Measurements from ENCODE around the gene ARHGDIA.
"Not testable (repeated sequence)": the region's sequence is repeated elsewhere in the genome, so short reads cannot be mapped to it uniquely, and the experiment has no call there.

The ARHGDIA gene

DNA sequence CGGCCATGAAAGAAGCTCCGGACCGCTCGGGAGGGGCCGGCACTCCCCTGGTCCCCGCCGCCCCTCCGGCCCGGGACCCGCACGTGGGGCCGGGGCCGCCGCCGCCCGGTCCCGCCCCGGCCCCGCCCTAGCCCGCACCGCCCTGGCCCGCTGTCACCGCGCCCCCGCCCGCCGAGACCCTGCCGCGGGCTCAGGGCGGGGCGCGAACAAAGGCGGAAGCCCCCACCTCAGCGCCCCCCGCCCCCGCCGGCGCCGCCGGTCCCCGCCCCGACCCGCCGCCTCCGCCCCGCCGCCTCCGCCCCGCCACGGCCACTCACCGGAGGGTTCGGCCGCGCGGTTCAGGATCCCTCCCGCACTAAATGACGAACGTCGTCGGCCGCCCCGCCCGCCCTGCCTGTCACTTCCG lies at the start of gene ARHGDIA:
Gene ARHGDIA (minus strand): TSS at position 357 of the 406 bp plus-strand sequence. CDS start 1,407 bp downstream, outside the sequence.
- DNase-seq = no peak

DNA sequence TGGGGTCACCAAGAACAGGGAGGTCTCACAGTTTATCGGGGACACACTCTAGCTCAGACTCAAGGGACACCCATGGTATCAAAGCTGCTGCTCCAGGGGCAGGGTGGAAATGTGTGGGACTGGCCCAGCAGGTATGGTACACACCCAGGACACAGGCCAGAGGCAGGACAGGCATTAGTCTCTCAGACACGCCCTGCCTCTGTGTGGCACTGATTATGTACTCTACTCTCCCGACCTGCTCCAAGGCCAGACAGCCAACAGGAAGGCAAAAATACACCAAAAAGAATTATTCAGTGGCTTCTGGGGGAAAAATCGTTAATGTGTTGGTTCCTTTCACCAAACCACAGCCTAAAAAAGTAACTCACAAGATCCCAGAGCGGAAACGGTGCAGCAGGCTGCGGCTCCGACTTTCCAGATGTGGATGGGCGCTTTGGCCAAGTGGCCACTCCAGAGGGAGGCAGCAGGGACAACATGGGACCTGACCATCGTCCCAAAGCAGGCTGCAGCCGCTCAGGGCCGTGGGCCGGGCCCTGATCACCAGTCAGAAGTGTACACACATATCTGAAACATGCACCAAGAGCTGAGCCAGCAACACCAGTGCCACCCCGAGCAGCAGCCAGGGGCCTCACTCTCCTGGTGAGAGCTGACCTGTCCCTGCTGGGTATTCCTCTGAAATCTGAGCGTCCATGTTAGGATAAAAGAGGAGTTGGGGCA lies 47.9 kb upstream of the ARHGDIA start:
- no peak for DNase-seq

DNA sequence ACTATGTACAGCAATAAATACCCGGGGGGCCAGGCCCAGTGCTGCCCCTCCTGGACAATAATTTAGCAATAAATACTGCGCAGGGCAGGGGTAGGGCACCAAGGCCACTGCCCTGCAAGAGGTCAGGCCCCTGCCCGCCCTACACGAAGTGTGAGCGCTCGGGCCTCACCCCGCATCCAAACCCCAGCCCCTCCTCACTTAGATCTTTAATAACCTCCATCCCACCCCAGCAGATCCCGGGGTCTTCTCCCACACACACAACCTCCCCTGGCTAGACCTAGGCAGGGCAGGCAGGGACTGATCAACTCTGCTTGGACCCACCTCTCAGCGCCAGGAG lies 47.2 kb upstream of the ARHGDIA start:
- DNase-seq = not testable (repeated sequence)

DNA sequence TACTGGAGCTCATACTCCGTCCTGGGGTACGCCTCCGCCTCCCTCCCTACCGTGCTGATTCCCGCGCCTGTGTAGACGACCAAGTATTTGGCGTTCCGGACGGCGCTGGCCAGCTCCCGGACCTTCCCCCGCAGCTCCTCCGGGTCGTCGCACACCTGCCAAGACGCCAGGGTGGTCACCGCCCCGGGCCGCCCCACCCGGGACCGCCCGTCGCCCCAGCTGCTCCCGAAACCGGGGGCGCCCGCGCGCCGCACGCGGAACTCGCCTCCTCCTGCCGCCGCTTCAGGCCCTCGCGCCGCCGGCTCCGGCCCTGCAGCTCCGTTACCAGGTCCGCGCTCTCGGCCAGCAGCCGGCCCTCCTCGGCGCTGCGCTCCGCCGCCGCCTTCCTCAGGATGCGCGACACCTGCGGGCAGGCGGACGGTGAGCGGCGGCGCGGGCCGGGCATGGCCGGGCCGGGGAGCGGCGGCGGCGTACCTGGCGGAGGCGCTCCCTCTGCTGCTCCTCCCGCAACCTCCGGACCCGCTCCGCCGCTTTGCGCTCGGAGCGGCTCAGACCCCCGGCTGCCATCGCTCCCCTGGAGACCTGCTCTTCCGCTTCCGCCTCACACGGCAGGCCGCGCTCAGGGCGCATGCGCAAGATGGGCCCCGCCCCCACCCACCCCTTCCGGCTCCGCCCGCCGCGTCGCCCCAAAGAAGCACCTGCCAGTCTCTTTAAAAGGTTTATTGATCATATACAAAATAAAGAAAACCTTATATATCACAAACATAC lies 46.6 kb upstream of the ARHGDIA start, which contains the start of gene SIRT7:
Gene SIRT7 (minus strand): TSS at position 612 of the 768 bp plus-strand sequence. CDS start 45 bp downstream, at position 567.
- peak; percentile 72 to 75 for DNase-seq

DNA sequence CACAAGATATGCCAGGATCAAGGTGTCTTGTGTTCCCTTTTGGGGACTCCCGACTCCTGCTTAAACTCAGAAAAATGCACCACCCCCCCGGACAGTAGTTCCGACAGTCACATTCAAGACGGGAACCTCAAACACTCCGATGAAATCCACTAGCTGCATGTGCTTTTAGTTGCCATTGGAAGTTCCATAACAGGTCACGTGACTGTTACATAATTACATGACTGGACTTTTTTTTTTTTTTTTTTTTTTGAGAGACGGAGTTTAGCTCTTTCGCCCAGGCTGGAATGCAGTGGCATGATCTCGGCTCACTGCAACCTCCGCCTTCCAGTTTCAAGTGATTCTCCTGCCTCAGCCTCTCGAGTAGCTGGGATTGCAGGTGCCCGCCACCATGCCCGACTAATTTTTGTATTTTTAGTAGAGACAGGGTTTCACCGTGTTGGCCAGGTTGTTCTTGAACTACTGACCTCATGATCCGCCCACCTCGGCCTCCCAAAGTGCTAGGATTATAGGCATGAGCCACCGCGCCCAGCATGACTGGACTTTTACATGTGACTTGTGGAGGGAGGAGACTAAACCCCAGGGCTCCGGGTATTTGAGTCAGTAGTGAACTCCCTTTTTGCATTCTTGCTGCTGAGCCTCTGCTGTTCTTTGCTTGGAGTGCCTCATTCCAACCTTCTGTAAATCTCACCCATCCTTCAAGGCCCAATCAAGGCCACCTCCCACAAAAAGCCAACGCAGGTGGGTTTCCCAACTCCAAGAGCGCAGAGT lies 45.3 kb upstream of the ARHGDIA start:
- no peak for DNase-seq

DNA sequence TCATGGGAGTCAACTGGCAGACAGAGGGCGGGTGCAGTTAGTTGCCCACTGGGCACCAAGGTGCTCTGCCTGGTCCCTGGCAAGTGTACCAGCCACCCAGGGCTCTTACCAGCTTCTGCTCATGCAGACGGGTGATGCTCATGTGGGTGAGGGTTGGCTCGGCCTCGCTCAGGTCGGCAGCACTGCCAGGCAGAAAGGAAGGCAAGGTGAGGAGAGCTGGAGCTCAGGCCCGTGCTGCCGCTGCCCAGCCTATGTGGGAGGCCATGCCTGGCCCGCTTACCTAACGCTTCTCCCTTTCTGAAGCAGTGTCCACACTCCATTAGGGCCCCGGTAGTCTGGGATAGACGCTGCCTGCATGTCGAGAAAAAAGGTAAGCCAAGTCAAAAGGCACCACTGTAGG lies 44.2 kb upstream of the ARHGDIA start:
- no peak for DNase-seq

DNA sequence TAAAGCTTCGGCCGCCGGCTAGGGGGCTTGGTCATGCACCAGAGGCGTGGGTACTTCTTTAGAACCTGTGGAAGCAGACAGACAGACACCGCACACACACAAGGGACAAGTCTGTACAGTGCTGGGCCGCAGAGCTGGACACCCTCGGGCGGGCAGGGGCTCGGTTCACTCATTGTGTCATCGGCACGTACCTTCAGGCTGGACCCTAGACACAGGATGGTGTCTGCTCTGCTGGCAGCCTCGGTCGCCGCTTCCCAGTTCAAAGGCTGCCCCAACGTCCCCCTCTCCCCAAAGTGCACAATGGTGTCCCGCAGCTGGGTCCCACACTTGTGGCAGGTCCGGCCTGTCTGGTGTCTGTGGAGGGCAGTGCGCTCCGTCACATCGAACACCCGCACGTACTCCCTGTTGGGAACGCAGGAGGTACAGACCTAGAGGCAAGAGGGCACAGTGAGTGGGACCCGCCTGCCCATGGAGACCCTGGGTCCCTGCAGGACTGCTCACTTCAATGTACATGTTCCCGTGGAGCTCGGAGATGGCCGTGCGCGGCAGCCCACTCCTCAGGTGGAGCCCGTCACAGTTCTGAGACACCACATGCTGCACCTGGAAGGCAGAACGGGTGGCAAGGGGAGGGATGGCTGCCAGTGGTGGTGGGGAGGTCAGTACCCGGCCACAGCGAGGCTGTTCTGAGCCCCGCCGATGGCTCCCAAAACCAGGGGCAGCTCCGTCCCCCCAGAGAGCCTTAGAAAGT lies 43.1 kb upstream of the ARHGDIA start:
- no peak for DNase-seq

DNA sequence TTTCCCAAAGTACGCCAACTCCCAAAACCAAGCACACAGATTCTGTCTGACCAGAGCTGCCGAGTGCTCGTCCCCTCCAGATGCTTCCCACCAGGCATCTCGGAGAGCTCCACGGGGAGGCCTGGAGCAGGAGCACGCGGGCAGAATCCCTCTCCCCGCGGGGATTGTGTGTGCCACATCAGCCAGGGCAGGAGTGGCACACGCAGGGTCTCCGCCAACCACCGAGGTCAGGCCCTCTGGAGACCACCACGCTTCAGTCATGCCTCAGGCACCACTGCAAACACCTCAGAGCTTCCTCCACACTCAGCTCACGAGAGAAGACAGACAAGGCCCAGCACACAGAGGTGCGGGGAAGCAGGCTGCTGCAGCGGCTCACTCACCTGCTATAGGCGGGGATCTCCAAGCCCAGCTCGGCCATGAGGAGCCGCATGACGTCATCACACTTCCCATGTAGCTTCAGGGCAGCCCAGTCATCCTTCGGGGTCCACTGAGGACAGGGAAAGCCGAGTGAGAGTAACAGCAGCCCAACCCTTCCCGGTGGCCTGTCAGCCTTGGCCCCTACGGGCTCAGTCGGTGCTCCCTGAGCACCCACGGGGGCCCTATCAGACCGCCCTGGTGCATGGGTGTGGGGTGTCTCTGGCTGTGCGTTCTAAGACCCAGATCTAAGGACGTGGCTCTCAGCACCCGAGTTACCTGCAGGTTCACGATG lies 42.4 kb upstream of the ARHGDIA start:
- DNase-seq = no peak

DNA sequence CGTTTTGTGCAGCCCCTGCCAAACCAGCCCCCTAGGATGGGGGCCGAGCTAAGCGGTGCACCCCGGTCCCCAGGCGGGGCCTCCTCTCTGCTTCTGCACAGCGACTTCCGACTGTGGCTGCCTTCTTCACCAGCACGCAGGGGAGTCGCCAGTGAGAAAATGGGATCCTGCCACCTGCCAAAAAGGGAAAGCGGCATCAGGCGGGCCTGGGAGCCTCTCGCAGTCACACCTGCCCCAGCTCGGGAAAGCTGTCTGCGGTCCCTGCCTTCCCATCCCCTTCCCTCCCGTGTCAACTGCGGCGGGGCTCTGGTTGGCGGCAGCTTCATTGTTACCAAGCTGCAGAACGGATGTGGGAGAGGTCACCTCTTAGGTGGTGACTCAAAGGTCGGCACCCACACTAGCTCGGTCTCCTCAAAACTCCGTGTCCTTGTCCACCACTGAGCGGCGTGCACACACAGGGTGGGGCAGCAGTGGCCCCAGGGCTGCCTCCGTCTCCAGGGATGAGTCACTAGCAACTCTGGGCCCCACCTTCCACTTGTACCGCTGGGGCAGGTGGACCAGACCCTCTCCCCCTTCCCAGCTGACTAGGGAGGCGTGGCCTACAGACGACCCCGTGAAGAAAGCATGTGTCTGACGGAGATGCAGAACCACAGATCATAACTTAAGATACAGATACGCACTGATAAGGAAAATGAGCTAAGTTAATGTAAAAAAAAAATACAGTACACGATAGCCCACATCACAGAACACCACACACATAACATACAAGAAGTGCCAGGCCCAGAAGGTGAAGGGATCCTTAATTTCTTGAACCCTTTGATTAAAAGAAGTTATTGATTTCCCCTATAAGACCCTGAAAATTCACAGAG lies 41.5 kb upstream of the ARHGDIA start:
- no peak for DNase-seq

DNA sequence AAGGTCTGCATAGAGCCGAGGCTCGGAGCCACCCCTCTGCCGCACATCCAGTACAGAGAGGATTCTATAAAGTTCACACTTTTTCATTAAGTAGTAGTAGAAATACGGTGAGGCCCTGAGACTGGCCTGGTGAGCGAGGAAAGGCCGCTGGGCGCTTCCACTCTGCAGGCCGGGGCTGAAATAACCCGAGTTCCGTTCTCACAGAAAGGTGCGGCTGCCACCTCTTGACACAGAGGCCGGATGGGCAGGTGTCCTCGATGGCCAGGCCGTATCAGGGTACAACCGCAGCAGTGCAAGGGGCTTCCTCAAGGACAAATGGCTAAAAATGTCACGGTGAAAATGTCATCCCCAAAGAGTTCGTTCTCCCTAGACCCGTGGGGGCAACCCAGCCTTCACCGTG lies 40.8 kb upstream of the ARHGDIA start:
- no peak for DNase-seq

DNA sequence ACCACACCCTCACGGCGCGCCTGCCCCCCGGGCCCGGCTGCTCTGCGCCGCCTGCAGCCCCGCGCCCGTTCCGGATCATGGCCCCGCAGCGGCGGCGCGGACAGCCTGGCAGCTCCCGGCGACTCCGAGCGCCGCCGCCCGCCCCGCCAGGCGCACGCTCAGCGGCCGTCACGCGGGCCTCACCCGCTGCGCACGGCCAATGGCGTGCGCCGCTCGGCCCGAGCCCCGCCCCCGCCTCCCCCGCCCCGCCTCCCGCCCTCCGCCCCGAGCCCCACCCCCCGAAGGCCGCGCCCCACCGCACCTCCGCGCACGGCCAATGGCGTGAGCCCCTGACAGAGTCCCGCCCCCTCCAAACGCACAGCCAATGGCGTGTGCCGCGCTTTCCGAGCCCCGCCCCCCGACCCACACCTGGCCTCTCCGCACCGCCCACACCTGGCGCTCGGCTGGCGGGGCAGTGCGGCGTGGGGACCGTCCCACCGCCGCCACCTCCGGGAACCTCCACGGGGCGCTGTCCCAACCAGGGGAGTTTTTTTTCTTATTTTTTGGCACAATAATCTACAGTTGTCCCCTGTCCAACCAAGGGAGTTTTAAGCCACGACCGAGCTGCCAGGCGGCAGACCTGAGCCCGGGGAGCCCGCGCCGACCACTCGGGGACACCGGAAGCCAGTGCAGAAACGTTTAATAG lies 40.3 kb upstream of the ARHGDIA start, which contains the start of gene PCYT2:
Gene PCYT2 (minus strand): TSS at position 123 of the 685 bp plus-strand sequence. CDS start 44 bp downstream, at position 79.
- peak; percentile 92 for DNase-seq

DNA sequence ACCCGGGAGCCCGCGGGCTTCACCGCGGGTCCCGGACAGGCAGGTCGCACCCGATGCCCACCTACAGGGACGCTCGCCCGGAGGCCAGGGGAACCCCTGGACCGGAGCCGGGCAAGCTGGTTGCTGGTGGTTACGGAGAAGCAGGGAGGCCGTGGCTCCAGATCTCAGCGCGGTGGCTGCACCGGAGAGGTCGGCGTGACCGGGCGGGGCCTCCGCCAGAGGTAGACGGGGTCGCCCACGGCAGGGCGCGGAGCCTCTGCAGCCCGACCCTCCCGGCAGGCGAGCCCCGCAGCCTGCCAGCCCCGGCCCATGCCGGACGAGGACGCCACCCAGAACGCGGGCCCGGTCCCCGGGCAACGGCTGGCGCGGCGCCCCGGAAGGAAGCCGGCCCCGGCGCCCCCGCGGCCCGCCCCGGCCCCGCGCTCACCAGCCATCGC lies 39.7 kb upstream of the ARHGDIA start:
- DNase-seq = no peak

DNA sequence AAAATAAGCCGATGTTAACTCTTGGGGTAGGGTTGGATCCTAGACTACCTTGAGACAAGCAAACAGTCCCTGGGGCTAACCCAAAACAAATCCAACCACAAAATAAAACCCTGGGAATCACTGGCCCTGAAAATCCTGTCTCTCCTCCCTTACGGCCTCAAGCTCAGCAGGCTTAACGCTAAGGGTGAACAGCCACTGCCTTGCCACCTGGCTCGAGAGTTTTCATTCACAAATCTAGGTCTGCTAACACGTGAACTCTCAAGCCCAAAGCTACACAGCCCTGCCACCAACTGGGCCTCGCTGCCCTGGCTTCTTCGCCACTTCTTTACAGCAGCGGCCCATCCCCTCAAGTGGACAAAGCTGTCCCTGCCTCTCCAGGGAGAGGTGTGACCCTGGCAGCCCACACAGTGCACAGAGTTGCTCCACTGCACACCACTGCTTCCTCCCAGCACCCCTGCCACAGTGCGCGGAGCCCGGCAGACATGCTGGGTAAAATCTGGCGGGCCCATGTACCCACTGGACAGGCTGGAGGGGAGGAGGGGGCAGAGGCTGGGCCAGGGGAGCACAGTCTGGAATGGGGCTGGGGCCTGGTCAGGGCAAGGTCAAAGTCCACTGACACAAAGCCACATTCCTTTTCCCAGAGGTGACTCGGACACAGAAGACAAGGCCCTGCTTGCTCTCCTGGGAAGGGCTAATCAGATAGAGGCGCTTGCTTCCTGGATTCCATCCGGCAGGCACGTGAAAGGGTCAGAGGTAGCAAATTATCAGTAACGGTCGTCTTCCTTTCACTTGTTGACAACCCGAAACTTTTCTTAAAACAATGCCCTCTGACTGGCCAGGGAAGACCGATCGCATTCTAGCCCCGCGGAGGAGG lies 39.1 kb upstream of the ARHGDIA start:
- DNase-seq = no peak

DNA sequence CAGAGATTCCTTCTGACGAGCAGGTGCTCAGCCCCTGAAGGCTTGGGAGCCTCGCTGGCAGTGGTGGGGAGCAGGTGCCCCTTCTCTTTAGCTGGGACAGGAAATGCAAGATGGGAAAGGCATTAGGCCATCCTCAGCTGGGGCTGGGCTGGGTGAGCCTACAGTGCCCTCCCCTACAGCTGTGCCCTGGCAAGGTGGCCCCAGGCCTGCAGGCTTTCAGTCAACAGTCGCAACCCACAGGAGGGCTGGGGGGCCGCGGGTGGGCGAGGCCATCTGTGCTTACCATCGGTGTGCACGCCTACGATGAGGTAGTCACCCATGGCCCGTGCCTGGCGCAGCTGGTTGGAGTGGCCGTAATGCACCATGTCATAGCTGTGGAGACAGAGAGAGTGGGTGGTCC lies 38.1 kb upstream of the ARHGDIA start:
- DNase-seq = no peak

DNA sequence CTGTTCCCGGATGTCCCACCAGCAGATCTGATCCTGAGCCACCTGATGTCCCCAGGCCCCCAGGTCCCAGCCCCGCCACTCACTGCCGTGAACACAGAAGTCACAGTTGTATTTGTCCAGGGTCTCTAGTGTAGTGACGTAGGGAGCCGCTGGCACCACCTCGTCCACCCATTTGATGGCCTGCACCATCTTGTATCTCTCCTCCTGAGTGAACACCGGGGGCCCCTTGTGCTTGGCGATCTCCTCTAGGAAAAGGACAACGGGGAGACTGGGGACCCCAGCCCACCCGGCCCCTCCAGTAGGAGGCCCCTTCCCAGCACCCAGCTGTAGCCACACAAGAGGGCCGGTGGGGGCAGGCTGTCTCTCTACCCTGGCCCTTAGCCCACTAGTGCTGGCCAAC lies 37.7 kb upstream of the ARHGDIA start:
- DNase-seq = no peak

DNA sequence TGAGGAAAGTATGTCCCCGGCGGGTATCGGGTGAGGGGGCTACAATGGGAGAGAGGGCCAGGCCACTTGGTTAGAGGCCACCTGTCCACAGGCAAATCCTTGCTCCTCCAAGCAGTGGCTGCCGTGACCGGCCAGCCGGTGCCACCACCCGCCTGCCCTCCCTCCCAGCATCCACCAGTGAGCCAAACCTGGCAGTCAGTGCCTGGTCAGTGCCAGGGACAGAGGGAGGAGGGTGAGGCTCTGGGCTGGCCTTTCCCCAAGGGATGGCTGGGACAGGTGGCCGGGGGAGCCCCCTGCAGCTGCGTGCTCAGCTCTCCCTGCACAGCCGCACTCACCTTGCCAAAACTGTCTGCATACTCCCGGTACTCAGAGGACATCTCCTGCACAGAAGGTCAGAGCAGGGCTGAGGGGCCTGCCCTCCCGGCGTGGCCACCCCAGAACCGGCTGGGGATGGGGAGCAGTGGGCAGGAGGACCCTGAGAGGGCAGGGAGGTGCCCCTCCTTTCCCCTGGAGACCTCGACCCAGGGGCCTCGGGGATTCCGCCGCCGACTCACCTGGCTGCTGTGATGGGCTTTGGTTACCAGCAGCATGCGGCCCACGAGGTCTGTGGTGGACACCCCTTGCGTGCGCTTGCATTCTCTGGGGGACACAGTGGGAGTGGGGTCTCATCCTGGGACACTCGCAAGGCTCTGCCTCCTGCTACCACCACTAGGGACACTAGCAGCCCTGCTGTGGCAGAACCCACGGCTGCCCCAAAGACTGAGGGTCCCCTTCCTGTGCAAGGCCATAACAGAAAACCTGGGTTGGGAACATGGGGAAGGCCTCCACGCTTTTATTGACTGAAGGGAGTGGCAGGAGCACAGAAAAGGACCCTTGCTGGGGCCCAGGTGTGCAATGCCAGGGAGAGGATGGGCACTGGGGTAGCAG lies 36.3 kb upstream of the ARHGDIA start:
- no peak for DNase-seq

DNA sequence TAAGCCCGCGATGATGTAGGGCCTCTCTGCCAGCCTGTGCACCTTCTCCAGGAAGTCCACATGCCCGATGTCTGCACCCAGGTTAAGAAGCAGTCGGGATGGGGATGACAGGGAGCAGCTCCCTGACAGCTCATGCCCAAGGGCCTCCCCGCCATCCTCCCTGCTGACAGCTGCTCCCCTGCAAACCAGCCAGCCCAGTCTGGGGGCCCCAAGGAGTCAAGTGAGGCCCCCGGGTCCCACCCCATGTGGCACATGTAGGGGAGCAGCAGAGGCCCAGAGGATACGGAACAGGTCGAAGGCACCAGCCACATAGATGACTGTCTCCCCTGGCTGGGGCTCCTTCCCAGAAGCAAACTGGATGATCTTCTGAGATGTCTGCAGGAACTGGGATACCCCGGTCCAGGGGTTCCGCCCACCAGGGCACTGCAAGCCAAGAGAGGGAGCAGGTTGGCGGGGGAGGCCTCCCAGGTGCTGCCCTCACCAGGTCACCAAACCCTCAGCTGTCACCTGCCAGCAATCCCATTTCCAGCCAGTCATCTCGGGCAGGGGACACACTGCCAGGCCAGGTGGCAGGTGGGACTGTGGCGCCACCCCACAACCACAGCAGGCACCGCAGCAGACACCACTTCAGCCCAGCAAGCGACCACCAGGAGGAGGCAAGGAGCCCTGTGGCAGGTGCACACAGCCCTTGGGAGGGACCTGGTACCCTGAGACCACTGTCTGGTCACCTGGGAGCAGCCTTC lies 35.5 kb upstream of the ARHGDIA start:
- DNase-seq = no peak

Measured in activated CD4-positive, alpha-beta T cell treated with anti-CD3 and anti-CD28 coated beads, Interleukin-2, amount 50 U/mL, for 48 hours (primary cell).